ENCODE data around the gene MAN1A1.

GRCh38 chr6:119299694-119300093, 49.9 kb downstream of the MAN1A1 start:
- TF ChIP-seq SP1 (IDR thresholded peaks at IDR 0.05) (no peak), HDGF (IDR thresholded peaks at IDR 0.05; ENCODE audit: borderline replicate concordance) (no peak), FOXA1 (IDR thresholded peaks at IDR 0.05) (no peak), FOXK2 (IDR thresholded peaks at IDR 0.05) (no peak), LEF1 (IDR thresholded peaks at IDR 0.05; ENCODE audit: borderline replicate concordance) (no peak), BHLHE40 (IDR thresholded peaks at IDR 0.05; ENCODE audit: borderline replicate concordance) (no peak), TARDBP (IDR thresholded peaks at IDR 0.05) (no peak)
